Measurements from ENCODE around the gene NUP214. TPM values are rescaled to one million over a fixed set of nuclear protein-coding genes. Genes with fewer than 3 reads are reported as not detected.

The NUP214 gene
- total RNA-seq, 1 donor from 2014 or later = 30.5 TPM

GRCh38 chr9:131104016-131104740, 21.2 kb upstream of the NUP214 start:
- TF ChIP-seq CTCF (IDR thresholded peaks at IDR 0.05; ENCODE audit: insufficient read depth, low read length, poor library complexity, severe bottlenecking) = no peak
- Histone ChIP-seq H3K27me3 (ENCODE audit: control insufficient read depth, insufficient read depth, low read length) (no peaks in the 10 kb centered on the region), H3K4me3 (ENCODE audit: low read depth, low read length) (no peak overlapping the region), H3K36me3 (ENCODE audit: control insufficient read depth, insufficient read depth, low read length) (no peaks in the 10 kb centered on the region)
- DNase-seq (ENCODE audit: low read depth) = no peak

DNA sequence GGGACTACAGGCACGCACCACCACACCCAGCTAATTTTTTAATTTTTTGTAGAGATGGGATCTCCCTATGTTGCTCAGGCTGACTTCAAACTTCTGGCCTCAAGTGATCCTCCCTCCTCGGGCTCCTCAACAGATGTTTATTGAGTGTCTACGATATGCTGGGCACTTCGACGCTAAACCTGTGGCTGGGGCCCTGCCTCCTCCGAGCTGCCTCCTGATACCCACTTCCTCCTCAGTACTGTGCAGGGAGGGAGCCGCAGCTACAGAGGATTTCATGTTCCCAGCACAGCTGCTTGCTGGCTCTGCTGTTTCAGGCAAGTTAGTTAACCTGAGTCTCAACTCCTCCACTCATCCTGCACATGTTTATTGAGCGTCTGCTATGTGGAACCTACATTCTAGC, 19.4 kb upstream of the NUP214 start:
- Histone ChIP-seq H3K27me3 (ENCODE audit: control insufficient read depth, insufficient read depth, low read length) (no peaks in the 10 kb centered on the region), H3K4me3 (ENCODE audit: low read depth, low read length) (no peak overlapping the region), H3K36me3 (ENCODE audit: control insufficient read depth, insufficient read depth, low read length) (no peaks in the 10 kb centered on the region)
- TF ChIP-seq CTCF (IDR thresholded peaks at IDR 0.05; ENCODE audit: insufficient read depth, low read length, poor library complexity, severe bottlenecking) = no peak
- DNase-seq (ENCODE audit: low read depth) = no peak

GRCh38 chr9:131107760-131108159, 17.6 kb upstream of the NUP214 start:
- Histone ChIP-seq H3K36me3 (ENCODE audit: control insufficient read depth, insufficient read depth, low read length) (no peaks in the 10 kb centered on the region), H3K27me3 (ENCODE audit: control insufficient read depth, insufficient read depth, low read length) (no peaks in the 10 kb centered on the region), H3K4me3 (ENCODE audit: low read depth, low read length) (no peak overlapping the region)
- no peak for TF ChIP-seq CTCF (IDR thresholded peaks at IDR 0.05; ENCODE audit: insufficient read depth, low read length, poor library complexity, severe bottlenecking)
- DNase-seq (ENCODE audit: low read depth) = no peak

DNA sequence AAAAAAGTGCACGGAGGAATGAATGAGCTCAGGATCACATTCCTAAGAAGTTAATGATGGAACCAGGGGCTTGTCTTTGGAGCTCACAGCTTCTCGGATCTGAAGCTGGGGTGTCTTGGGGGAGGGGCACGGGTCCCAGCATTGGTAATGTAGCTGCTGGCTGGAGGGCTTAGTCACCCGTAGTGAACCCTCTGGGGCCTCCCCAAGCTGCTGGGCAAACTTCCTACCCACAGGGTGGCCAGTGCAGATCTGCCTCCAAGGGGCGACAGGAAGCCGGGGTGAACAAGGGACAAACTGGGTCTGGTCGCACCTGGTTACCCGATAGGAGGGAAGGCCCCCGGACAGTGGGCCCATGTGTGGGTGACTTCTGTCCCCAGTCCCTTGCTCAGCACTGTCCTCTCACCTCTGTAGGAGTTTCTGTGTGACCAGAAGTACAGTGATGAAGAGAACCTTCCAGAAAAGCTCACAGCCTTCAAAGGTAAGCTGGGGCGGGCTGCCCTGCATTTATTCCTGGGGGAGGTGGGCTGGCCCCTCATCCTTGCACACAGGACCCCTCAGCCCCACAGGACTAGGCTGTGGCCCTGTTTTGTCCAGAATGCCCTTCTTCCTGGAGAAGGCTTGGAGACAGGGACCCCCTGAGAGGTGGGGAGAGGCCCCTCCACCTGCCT, 14.1 kb upstream of the NUP214 start:
- no peak for TF ChIP-seq CTCF (IDR thresholded peaks at IDR 0.05; ENCODE audit: insufficient read depth, low read length, poor library complexity, severe bottlenecking)
- no peaks in the 10 kb centered on the region for H3K27me3 ChIP-seq (ENCODE audit: control insufficient read depth, insufficient read depth, low read length)
- H3K36me3 ChIP-seq (ENCODE audit: control insufficient read depth, insufficient read depth, low read length) = no peaks in the 10 kb centered on the region
- peak; percentile 71 for DNase-seq (ENCODE audit: low read depth)
- peak overlapping the region; percentile 34 for H3K4me3 ChIP-seq (ENCODE audit: low read depth, low read length)

DNA sequence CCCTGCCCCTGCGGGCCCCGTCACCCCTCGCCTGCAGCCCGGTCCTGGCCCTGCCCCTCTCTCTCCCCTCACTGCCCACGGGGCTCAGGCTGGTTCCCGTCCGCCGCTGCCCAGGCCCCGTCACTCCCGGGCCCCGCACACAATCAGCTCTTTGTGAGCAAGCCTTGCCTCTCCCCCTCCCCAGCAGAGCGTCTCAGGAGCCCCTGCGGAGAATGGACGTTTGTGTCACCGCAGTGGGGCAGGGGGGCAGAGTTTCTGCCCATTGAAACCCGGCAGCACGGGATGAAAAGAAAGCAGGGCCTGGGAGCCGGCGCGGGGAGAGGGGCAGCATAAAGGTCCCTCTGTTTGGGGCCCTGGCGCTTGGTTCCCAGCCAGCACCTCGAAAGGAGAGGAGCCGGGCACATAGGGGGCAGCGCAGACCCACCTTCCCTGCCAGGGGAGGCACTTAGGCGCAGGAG, 13.5 kb upstream of the NUP214 start:
- Histone ChIP-seq H3K27me3 (ENCODE audit: control insufficient read depth, insufficient read depth, low read length) (no peaks in the 10 kb centered on the region), H3K4me3 (ENCODE audit: low read depth, low read length) (peak overlapping the region; percentile 34), H3K36me3 (ENCODE audit: control insufficient read depth, insufficient read depth, low read length) (no peaks in the 10 kb centered on the region)
- TF ChIP-seq CTCF (IDR thresholded peaks at IDR 0.05; ENCODE audit: insufficient read depth, low read length, poor library complexity, severe bottlenecking) = peak; percentile 4
- DNase-seq (ENCODE audit: low read depth) = no peak

Measured in kidney epithelial cell (primary cell).